ENCODE measurements around the gene EFHD2.
"Not testable (repeated sequence)": the region's sequence is repeated elsewhere in the genome, so short reads cannot be mapped to it uniquely, and the experiment has no call there.

Gene EFHD2

DNA sequence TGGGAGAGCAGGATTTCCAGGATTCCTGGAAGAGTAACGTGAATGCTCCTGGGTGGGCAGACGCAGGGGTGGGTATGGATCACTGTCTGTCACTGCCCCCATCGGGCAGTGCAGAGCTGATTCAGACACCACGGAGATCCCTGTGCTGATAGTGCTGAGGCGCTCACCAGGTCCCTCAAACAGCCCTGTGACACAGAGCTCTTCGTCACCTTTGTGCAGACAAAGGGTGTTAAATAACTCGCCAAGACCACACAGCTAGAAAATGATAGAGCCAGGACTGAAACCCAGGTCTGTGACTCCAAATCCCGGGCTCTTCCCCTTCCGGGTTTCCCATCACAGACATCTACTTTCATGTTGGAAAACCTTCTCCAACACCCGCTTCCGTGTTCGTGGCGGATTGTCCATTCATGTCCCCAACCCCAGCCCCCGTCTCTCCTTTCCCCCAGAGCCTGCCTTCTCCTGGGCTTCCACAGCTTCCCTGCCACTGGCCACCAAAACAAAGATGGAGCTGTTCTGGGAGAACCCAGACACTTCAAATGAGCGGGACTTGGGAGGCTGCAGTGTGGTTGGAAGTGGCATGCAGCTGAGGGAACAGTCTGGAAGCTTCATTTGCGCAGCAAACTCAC lies 2.6 kb downstream of the EFHD2 start:
- DNase-seq, result peak; percentile 27

DNA sequence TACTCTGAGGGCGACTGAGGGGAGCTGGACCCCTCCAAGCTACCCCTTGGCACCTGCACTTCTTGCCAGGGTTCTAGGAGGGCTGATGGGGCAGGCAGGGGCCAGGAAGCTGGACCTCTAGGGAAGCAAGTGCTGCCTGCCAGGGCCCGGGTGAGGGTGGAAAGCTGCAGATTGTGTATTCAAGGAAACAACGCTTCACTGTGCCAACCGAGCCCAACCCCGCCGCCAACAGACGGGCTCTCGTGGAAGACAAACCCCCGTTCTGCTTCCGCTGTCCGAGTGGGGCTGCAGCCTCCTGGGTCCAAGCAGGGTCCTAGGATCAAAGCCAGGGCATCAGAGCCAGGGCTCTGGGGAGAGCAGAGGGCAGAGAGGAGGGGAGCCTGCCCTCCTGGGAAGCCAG lies 3.2 kb downstream of the EFHD2 start:
- DNase-seq, result no peak

DNA sequence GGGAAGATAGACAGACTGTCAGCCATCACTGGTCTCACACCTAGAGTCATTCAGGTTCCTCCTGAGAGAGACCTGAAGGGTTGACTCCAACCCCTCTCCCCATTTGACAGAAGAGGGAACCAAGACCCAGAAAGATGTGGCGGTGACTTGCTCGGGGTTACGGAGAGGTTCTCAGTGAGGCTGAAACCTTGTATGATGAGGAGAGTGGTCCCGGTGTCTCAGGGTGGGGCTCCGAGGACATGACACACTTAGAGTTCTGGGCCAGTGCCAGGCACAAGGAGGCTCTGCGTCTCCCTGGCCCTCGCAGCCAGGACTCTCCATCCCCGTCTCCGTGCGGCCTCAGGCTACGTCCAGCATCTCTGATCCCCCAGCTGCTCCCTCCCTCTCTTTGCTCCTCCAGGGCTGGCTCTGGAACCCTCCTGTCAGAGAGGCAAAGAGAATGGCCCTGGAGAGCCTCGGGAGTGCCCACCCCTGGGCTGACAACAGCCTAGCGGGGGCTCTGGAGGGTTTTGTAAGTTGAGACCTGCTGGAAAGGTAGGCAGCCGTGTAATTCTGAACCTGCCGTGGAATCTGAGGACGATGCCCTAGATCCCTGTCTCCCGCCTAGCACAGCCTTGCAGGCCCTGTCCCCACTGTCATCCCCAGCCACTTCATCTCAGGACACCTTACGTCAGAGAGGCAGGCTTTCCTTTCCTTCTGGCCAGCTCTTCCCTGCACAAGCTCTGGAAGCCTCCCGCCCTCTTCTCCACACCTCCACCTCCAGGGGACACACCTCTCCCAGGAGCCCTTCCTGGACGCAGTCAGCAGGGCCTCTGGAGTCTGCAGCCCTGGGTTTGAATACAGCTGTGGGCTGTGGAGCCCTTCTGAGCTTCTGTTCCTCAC lies 4.1 kb downstream of the EFHD2 start:
- no peak for DNase-seq

DNA sequence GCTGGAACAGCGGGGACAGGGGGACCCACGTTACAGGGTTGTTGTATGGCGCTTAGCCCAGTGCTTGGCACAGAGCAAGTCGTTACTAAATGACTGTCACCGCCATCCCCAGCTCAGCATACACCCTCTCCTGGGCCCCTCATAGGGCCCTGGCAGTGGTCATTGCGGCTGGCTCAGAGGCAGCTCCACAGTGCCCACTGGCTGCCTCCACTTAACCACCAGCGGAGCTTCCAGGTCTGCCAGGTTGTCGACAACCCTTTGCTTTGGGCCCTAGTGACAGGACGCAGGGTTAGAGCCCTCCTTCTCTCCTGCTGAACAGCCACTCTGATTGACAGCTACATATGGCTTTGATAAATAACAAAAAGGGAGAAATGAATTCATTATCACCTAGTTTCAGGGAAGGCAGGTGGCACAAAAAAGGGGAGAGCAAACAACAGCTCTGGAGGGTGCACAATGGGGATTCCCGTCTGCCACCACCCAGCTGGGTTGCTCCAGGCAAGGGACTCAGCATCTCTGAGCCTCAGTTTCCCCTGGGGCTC lies 4.8 kb downstream of the EFHD2 start:
- no peak for DNase-seq

GRCh38 chr1:15417059-15417934 lies 7.6 kb downstream of the EFHD2 start:
- DNase-seq, result peak; percentile 52

DNA sequence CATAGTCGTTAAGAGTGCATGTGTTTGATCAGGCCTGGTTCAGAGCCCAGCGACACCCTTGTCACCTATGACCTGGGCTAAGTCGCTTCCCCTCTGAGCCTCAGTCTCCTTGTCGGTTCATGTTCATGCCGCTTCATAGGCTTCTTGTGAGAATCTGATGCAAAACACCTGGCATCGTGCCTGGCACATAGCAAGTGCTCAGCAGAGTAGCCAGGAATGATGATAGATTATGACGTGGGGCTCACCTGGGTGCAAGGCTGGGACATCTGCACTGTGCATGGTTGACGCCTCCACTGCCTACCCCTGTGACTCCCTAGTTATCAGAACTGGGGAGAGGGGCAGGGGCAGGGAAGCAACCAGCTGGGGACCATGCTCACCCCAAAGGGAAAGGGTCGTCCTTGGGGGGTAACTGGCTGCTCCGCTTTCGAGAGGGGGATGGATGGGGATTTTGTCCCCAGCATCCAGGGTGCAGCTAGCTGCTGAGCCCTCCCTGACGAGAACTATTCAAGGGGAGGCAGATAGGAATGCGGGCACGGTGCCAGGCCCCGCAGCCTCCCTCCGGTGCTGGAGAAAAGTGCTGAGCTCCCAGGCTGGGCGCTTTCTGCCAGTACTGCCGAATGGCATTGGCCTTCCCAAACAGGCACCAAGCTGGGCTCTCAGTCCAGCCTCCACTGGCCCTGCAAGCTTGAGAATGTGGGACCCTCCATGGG lies 9.3 kb downstream of the EFHD2 start:
- no peak for DNase-seq

GRCh38 chr1:15420853-15421465 lies 11.3 kb downstream of the EFHD2 start:
- DNase-seq, result no peak

GRCh38 chr1:15422871-15423270 lies 13.2 kb downstream of the EFHD2 start:
- DNase-seq, result no peak

DNA sequence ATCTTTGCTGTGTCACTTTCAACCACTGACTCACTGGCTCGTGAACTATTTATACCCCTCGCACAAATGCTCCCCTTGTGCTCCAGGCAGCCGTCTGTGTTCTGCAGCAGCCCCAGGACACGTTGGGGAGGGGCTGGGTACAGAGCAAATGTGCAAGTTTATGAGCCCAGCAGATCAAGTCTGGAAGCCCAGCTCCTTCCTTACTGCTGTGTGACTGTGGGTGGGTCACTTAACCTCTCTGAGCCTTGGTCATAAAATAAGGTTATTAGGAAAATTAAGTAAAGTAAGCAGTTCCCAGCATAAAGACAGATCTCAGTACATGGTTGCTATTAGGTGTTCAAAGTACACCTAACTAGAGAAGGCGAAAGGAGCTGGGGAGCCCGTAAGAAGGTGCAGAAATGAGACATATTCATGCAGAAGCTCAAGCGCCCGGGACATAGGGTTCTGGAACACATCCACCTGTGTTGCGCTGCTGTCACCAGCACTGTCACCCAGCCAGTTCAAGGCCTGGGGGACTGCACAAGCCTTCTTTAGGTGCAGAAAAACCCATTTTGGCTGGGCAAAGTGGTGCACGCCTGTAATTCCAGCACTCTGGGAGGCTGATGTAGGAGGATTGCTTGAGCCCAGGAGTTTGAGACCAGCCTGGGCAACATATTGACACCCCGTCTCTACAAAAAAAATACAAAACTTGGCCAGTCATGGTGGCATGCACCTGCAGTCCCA lies 13.8 kb downstream of the EFHD2 start:
- no peak for DNase-seq

DNA sequence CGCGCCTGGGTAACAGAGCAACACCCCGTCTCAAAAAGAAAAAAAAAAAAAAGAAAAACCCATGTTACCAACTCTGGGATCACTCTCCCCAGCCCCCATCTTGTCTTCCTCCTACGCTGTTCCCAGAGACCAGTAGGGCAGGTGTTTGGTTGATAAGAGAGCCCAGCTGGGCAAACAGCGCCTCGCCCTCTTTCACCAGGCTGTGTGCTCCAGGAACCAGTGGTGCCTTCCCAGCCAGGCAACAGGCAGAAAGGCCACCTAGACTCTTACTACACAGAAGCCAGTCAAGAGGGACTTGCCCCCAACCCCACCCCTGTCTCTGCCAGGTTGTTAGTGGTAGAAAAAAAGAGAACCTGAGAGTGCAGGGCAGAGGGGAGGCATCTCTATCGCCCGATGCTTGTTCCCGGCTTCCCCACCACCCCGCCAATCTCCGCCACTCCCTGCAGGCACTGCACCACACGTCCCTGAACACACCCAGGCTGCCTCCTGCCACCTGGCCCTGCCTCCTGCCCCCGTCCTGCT lies 14.5 kb downstream of the EFHD2 start:
- no peak for DNase-seq

- no peak for DNase-seq
These were observed 15.3 kb downstream of the EFHD2 start for GRCh38 chr1:15424981-15425380.

DNA sequence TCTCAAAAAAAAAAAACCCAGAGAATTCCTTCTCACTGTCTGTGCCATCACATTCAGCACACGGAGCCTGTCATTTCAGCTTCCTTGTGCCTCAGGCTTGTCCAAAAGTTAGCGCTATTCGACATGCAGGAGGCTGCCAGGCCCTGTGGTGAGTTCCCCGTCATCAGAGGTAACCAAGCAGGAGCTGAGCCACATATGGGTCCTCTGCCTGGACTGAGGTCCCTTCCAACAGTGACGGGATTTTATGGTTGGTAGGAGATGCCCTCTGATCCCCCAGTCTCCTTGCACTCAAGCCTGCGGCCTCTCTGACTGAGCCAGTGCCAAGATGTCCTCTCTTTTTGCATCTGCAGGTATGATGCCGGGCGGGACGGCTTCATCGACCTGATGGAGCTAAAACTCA lies 15.8 kb downstream of the EFHD2 start:
- no peak for DNase-seq

DNA sequence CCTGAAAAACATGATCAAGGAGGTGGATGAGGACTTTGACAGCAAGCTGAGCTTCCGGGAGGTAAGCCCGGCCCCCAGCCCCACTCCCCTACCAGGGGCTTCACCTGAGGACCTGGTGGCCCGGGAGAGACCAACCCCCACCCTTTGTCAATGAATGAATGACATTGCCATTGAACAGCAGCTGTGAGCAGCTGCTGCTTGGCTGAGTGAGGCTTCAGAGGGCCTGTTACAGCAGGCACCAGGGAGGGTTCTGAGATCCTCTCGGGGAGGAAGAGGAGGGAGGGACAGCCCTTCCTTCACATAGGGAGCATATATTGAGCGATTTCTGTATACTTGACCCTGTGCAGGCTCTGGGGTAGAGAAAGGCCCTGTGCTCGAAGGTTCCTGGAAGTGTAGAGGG lies 16.3 kb downstream of the EFHD2 start:
- no peak for DNase-seq

DNA sequence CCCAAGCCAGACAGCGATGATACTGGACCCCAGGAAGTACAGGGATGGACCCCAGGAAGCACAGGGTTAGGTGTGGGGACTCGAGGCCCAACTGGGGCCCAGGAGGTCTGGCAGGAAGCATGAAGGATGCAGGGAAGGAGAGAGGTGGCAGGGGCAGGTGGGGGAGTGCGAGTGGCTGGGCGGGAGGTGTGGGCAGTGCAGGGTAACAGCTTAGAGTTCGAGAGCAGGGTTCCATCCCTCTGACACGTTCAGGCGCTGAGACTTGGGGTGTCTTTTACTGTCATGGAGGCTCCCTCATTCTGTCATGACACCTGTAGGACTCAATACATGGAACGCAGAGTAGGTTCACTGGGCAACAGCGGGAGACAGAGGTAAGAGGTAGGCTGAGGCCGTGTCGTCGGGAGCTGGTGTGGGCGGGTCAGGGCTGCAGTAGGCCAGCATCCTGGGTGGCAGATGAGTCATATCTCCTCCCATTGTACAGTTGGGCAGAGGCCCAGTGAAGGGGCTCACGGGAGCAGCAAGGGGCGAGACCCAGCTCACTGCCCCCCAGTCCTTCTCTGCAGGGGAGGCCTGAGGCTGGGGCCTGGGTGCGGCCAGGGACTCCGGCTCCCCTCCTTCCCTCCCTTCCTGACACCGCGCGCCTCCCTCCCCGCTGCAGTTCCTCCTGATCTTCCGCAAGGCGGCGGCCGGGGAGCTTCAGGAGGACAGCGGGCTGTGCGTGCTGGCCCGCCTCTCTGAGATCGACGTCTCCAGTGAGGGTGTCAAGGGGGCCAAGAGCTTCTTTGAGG lies 17.0 kb downstream of the EFHD2 start:
- DNase-seq, result no peak

GRCh38 chr1:15427280-15427666 lies 17.6 kb downstream of the EFHD2 start:
- no peak for DNase-seq

GRCh38 chr1:15428252-15428651 lies 18.6 kb downstream of the EFHD2 start:
- DNase-seq, result not testable (repeated sequence)

DNA sequence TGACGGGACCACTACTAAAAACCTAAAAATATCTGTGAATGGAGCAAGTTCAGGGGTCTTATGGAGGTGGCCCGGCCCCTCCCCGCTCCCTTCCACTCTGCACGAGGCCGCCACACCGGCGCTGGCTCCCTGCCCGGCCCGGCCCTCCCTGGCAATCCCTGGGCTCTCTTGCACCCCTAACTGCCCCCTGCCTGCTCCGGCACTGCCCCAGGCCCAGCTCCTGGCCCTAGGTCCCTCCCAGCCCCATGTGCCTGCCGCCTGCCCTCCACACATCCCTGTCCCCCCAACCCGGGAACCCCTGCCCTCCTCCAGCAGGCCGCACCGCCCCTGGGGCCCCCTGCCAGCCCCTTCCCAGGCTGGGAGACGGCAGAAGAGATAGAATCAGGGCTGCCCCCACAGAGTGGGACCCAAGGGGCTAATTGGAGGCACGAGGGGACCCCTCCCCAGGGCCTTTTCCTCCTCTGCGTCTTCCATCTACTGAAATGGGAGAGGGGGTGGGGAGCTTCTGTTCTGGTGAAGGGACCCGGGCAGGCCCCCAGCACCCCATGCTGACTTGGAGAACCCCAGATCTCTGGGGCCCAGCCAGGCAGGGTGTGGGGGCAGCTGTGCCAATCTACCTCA lies 19.2 kb downstream of the EFHD2 start:
- no peak for DNase-seq

GRCh38 chr1:15429701-15430149 lies 20.0 kb downstream of the EFHD2 start:
- no peak for DNase-seq

DNA sequence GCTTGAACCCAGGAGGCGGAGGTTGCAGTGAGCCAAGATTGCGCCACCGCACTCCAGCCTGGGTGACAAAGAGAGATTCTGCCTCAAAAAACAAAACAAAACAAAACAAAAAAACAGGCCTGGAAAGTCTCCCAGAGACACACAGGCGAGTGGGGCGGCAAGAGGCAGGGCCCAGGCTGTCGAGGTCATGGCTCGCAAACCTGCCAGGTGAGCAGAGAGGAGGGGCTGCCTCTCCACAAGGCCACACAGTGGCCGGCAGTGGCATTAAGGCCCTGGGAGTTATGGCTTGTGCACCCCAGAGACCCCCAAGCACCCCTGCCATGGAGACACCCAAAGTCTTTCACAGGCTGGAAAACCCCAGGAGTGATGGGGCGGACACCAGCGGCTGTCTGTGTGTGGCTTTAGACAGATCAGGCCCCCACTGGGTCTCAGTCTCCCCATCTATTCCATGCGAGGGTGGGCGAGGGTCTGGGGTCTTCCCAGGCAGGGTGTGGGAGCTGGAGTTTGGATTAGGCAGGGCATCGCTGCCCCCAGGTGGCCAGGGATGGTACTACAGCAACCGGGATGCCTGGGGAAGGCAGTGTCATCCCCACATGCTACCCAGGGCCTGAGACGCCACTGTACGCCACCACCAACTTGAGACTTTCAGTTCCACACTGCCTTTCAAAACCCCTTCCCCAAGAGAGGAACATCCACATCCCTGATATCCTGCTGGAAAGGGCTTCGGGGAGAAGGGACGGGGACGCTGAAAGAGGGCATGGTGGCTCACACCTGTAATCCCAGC lies 21.3 kb downstream of the EFHD2 start:
- peak; percentile 57 for DNase-seq

All from activated effector memory CD4-positive, alpha-beta T cell treated with Interleukin-2 at 50 U/mL for 16 hours (primary cell).